LNCAP (cell line): ENCODE results near the gene APOB.

ENCODE experiments used
- CTCF ChIP-seq: fragments of 450-650 bp; IDR thresholded peaks from 2 replicates; pipeline ENCODE4 v1.5.1; 2017; ENCODE audit warnings: mild to moderate bottlenecking

Gene APOB

GRCh38 chr2:21055879-21056790 lies 12.3 kb upstream of the APOB start:
- no peak for TF ChIP-seq CTCF

GRCh38 chr2:21055451-21055850 lies 11.6 kb upstream of the APOB start:
- TF ChIP-seq CTCF, result no peak

GRCh38 chr2:21054011-21054410 lies 10.1 kb upstream of the APOB start:
- no peak for TF ChIP-seq CTCF

GRCh38 chr2:21052044-21052443 lies 8.2 kb upstream of the APOB start:
- no peak for TF ChIP-seq CTCF

- TF ChIP-seq CTCF, result no peak
These were observed 6.3 kb upstream of the APOB start for GRCh38 chr2:21050164-21050563.

GRCh38 chr2:21047141-21048009 lies 3.5 kb upstream of the APOB start:
- no peak for TF ChIP-seq CTCF

- TF ChIP-seq CTCF, result no peak
These were observed 2.6 kb upstream of the APOB start for GRCh38 chr2:21046506-21046905.
